Vagina (tissue), 2 donors: ENCODE data around the gene SLC39A3.

ENCODE experiments used
- POLR2A ChIP-seq, 2 donors: fragments of 450-650 bp; IDR thresholded peaks; one replicate each; pipeline ENCODE4 v1.6.1; 2017; ENCODE audit warnings: antibody characterized with exemption in 2 of 2, mild to moderate bottlenecking in 2 of 2, moderate library complexity in 2 of 2
- POLR2AphosphoS5 ChIP-seq, 2 donors: sonication (generic); formaldehyde crosslinking; IDR thresholded peaks; one replicate each; pipeline ENCODE4 v1.9.0; 2017; ENCODE audit warnings: antibody characterized with exemption in 2 of 2, mild to moderate bottlenecking in 2 of 2, low read depth in 1 of 2; ENCODE audit not compliant: insufficient read depth in 1 of 2
- TF ChIP-seq, protein P1 (sequence below), 3 experiments: fragments of 450-650 bp in 2 of 3; fragments of 200-600 bp in 1 of 3; sonication (generic) in 1 of 3; IDR thresholded peaks; one replicate each; pipeline ENCODE4 v1.5.1; 2017 to 2019; ENCODE audit warnings: antibody characterized with exemption in 3 of 3, mild to moderate bottlenecking in 2 of 3, moderate library complexity in 2 of 3

DNA sequence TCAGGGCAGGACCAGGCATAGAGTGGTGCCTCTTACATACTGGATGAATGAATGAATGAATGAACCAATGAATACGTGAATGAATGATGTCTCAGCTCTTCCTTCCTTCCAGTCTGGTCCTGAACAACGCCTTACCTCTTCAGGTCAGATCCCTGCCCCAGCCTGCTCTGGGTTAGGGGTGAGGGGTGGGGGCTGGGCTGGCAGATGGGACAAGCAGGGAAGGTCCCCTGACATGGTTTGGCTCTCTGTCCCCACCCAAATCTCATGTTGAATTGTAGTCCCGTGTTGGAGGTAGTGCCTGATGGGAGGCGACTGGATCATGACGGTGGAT lies 28.0 kb downstream of the SLC39A3 start:
- TF ChIP-seq, protein P1, sequence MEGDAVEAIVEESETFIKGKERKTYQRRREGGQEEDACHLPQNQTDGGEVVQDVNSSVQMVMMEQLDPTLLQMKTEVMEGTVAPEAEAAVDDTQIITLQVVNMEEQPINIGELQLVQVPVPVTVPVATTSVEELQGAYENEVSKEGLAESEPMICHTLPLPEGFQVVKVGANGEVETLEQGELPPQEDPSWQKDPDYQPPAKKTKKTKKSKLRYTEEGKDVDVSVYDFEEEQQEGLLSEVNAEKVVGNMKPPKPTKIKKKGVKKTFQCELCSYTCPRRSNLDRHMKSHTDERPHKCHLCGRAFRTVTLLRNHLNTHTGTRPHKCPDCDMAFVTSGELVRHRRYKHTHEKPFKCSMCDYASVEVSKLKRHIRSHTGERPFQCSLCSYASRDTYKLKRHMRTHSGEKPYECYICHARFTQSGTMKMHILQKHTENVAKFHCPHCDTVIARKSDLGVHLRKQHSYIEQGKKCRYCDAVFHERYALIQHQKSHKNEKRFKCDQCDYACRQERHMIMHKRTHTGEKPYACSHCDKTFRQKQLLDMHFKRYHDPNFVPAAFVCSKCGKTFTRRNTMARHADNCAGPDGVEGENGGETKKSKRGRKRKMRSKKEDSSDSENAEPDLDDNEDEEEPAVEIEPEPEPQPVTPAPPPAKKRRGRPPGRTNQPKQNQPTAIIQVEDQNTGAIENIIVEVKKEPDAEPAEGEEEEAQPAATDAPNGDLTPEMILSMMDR (IDR thresholded peaks at IDR 0.05) = no peak
- TF ChIP-seq POLR2A (IDR thresholded peaks at IDR 0.05) (no peak), POLR2AphosphoS5 (IDR thresholded peaks at IDR 0.05; ENCODE audit: insufficient read depth in 1 of 2, low read depth in 1 of 2) (no peak)
